Breast epithelium (tissue), 3 donors: ENCODE data around the gene MTG1.

Source experiments
- CTCF ChIP-seq, 3 donors: fragments of 450-650 bp; IDR thresholded peaks; one replicate each; pipeline ENCODE4 v1.5.1; 2016 to 2017; ENCODE audit warnings: antibody characterized with exemption in 3 of 3, mild to moderate bottlenecking in 3 of 3, moderate library complexity in 3 of 3
- POLR2A ChIP-seq: fragments of 450-650 bp; IDR thresholded peaks from one replicate; pipeline ENCODE4 v1.6.1; 2016; ENCODE audit warnings: antibody characterized with exemption, mild to moderate bottlenecking, moderate library complexity
- POLR2AphosphoS5 ChIP-seq, 3 donors: sonication (generic); formaldehyde crosslinking; IDR thresholded peaks; one replicate each; pipeline ENCODE4 v1.6.1; 2017; ENCODE audit warnings: antibody characterized with exemption in 3 of 3

GRCh38 chr10:133458710-133459453, 64.9 kb downstream of the MTG1 start:
- TF ChIP-seq CTCF (IDR thresholded peaks at IDR 0.05) (no peak), POLR2A (no peak), POLR2AphosphoS5 (IDR thresholded peaks at IDR 0.05) (no peak)
